K562 (cell line): Measurements from ENCODE around the gene ALOXE3. TPM values are rescaled to one million over a fixed set of nuclear protein-coding genes. Genes with fewer than 3 reads are reported as not detected.
A peak's percentile ranks its signal among the peaks of the same experiment; 100 is the strongest.

ENCODE experiments used
- ARNT ChIP-seq, 2 experiments: fragments of 450-650 bp; IDR thresholded peaks; 2 replicates each; pipeline ENCODE4 v1.6.1; 2016; ENCODE audit warnings: mild to moderate bottlenecking in 1 of 2
- BMI1 ChIP-seq: fragments of 150-350 bp; IDR thresholded peaks from 2 replicates; pipeline ENCODE4 v1.6.1; 2014; ENCODE audit warnings: low read length
- BRCA1 ChIP-seq, 2 experiments: fragments of 450-650 bp in 1 of 2; sonication (generic) in 1 of 2; formaldehyde crosslinking in 1 of 2; IDR thresholded peaks; 2 replicates each; pipeline versions ENCODE4 v1.5.0 to v1.6.1; 2017 to 2020; ENCODE audit warnings: mild to moderate bottlenecking in 1 of 2, missing genetic modification reagents in 1 of 2
- E2F4 ChIP-seq: sonication (generic); formaldehyde crosslinking; IDR thresholded peaks from 2 replicates; pipeline ENCODE4 v1.8.0; 2022; ENCODE audit warnings: mild to moderate bottlenecking, low read depth, missing genetic modification reagents
- ETS1 ChIP-seq: conservative IDR thresholded peaks from 2 replicates; pipeline ENCODE4 v1.6.1; 2011; ENCODE audit warnings: low read depth, mild to moderate bottlenecking, low read length; ENCODE audit not compliant: control insufficient read depth
- GABPA ChIP-seq: fragments of 200-800 bp; sonication (Bioruptor generic); conservative IDR thresholded peaks from 2 replicates; pipeline ENCODE4 v1.6.1; 2016; ENCODE audit warnings: low read depth, missing genetic modification characterization, missing compliant biosample characterization
- HBP1 ChIP-seq: fragments of 450-650 bp; formaldehyde crosslinking; IDR thresholded peaks from 2 replicates; pipeline ENCODE4 v1.4.0; 2022; ENCODE audit warnings: missing genetic modification characterization
- KAT7 ChIP-seq: sonication (generic); formaldehyde crosslinking; IDR thresholded peaks from 2 replicates; pipeline ENCODE4 v1.8.0; 2022; ENCODE audit warnings: missing genetic modification reagents, mild to moderate bottlenecking, borderline replicate concordance
- NCOA6 ChIP-seq: fragments of 450-650 bp; IDR thresholded peaks from 2 replicates; pipeline ENCODE4 v1.6.1; 2017; ENCODE audit warnings: mild to moderate bottlenecking
- NFRKB ChIP-seq: fragments of 450-650 bp; IDR thresholded peaks from 2 replicates; pipeline ENCODE4 v1.6.1; 2016; ENCODE audit warnings: low read depth
- PTRF ChIP-seq: fragments of 450-650 bp; IDR thresholded peaks from 2 replicates; pipeline ENCODE4 v1.6.1; 2016; ENCODE audit warnings: mild to moderate bottlenecking, missing genetic modification characterization, missing compliant biosample characterization
- SIN3B ChIP-seq: fragments of 450-650 bp; IDR thresholded peaks from 2 replicates; pipeline ENCODE4 v1.6.1; 2017; ENCODE audit warnings: low read depth, mild to moderate bottlenecking, moderate library complexity
- SMAD3 ChIP-seq: fragments of 450-650 bp; formaldehyde crosslinking; conservative IDR thresholded peaks from 2 replicates; pipeline ENCODE4 v1.4.0; 2020; ENCODE audit warnings: mild to moderate bottlenecking
- SRSF3 ChIP-seq: fragments of 200-400 bp; formaldehyde crosslinking; IDR thresholded peaks from 2 replicates; pipeline ENCODE4 v1.6.1; 2016; ENCODE audit warnings: mild to moderate bottlenecking, low read length, moderate library complexity; ENCODE audit not compliant: insufficient read depth
- STAT5B ChIP-seq: fragments of 250-450 bp; sonication (Bioruptor Pico); IDR thresholded peaks from 2 replicates; pipeline ENCODE4 v1.8.0; 2021; ENCODE audit warnings: mild to moderate bottlenecking, inconsistent platforms
- TAF9B ChIP-seq: fragments of 450-650 bp; IDR thresholded peaks from 2 replicates; pipeline ENCODE4 v1.6.1; 2018; ENCODE audit warnings: mild to moderate bottlenecking; ENCODE audit not compliant: partially characterized antibody
- ZBTB17 ChIP-seq: fragments of 450-650 bp; formaldehyde crosslinking; IDR thresholded peaks from 2 replicates; pipeline ENCODE4 v1.4.0; 2020; ENCODE audit warnings: mild to moderate bottlenecking
- ZMIZ1 ChIP-seq, 2 experiments: fragments of 150-350 bp in 1 of 2; IDR thresholded peaks; 2 replicates each; pipeline ENCODE4 v1.6.1; 2012 to 2016; ENCODE audit warnings: low read depth in 2 of 2, low read length in 2 of 2, mild to moderate bottlenecking in 1 of 2, moderate library complexity in 1 of 2
- ZNF740 ChIP-seq, 3 experiments: fragments of 200-800 bp in 1 of 3; sonication (Bioruptor generic) in 1 of 3; sonication (generic) in 1 of 3; formaldehyde crosslinking in 1 of 3; IDR thresholded peaks; 2 replicates each; pipeline versions ENCODE4 v1.6.1 to v1.8.0; 2016 to 2022; ENCODE audit warnings: mild to moderate bottlenecking in 2 of 3, missing compliant biosample characterization in 2 of 3, missing genetic modification characterization in 2 of 3, missing genetic modification reagents in 1 of 3
- polyA plus RNA-seq, 8 experiments: library from polyadenylated mRNA; depleted of rRNA in 4 of 8; stranded (reverse) in 5 of 8; unstranded in 3 of 8; fragments of >200 nt; fragmentation: Nextera tagmentation in 2 of 8; fragmentation: Illumina TruSeq in 1 of 8; extraction: Ambion mirVana in 2 of 8; extraction: Trizol in 1 of 8; gene quantifications; 2 replicates each; pipeline versions ENCODE4 v1.2.1 to v1.2.3, GENCODE V29; 2011 to 2014; ENCODE audit warnings: inconsistent platforms in 1 of 8, missing spikeins in 1 of 8
- total RNA-seq, 7 experiments: library from RNA; depleted of rRNA in 6 of 7; stranded (reverse); fragments of >200 nt in 6 of 7; fragmentation: Illumina TruSeq in 2 of 7; extraction: Trizol in 2 of 7; gene quantifications; 2 replicates each; pipeline versions ENCODE4 v1.2.1 to v1.2.3, GENCODE V29; 2011 to 2021; ENCODE audit warnings: low replicate concordance in 1 of 7

Gene ALOXE3
- total and polyA plus RNA-seq, 9 of the 15 experiments (the other 6 are each of a cell fraction or from before 2014, with no cell fraction given) = 0.04 TPM; not detected in 8

DNA sequence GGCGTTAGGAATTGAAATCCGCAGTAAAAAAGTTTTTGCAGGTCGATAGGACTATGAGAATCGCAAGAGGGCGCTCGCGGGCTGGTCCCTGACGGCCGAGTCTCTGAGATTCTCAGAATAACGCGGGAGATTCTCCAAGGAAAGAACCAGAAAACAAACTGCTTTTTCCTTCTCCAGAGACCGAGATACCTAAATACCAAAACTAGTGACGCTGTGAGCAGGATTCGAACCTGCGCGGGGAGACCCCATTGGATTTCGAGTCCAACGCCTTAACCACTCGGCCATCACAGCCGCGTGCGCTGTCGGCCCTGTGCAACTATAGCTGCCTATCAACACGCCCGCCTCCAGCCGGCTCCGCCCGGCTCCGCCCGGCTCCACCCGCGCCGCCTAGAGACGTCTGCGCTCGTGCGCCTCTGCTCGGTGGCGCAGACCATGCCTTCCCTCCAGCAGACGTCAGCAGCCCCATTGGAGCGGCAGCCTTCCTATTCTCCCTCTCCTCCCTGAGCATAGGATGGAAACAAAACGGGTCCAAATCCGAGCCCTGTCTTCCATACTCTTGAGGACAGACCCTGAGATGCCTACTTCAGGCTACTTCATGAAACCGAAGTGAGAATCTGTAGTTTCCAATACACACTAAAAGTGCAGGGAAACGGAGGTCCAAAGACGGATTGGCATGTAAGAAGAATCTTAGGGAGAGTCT lies 20.5 kb upstream of the ALOXE3 start (continued):
- TF ChIP-seq ZNF740 (CRISPR knock-in tag; IDR thresholded peaks at IDR 0.05) (no peak), ZNF740 (tag; IDR thresholded peaks at IDR 0.05) (no peak), NFRKB (no peak), ZBTB17 (CRISPR knock-in tag) (no peak), KAT7 (CRISPR knock-in tag) (peak; percentile 89; the same call in 1 of the 2 replicates), SRSF3 (no peak), SMAD3 (CRISPR knock-in tag) (no peak), ETS1 (0 out of 2 replicates have a peak, but pooled peaks have one; percentile 63), ZMIZ1 (IDR thresholded peaks at IDR 0.05; ENCODE audit: low read depth in 2 of 2, low read length in 2 of 2) (no peak), NCOA6 (no peak), BRCA1 (IDR thresholded peaks at IDR 0.05) (no peak), BRCA1 (CRISPR knock-in tag; IDR thresholded peaks at IDR 0.05) (no peak), ARNT (IDR thresholded peaks at IDR 0.05) (0 out of 4 replicates have a peak, but pooled peaks of 1 of the 2 experiments have one; percentile 32), PTRF (tag) (no peak), BMI1 (no peak), E2F4 (no peak), GABPA (no peak; the same call in 1 of the 2 replicates), STAT5B (CRISPR knock-in tag) (no peak), TAF9B (peak; percentile 20), SIN3B (no peak; the same call in 1 of the 2 replicates), HBP1 (CRISPR knock-in tag) (no peak)
